CD4-positive, alpha-beta T cell treated with Interferon alpha-2 for 1 hour (primary cell): ENCODE results near the gene CALCR.
A peak's percentile ranks its signal among the peaks of the same experiment; 100 is the strongest.

Source experiments
- DNase-seq, 2 donors: peaks; one replicate each; pipeline ENCODE4 v3.0.0-alpha.2; 2020 to 2022

CALCR gene

DNA sequence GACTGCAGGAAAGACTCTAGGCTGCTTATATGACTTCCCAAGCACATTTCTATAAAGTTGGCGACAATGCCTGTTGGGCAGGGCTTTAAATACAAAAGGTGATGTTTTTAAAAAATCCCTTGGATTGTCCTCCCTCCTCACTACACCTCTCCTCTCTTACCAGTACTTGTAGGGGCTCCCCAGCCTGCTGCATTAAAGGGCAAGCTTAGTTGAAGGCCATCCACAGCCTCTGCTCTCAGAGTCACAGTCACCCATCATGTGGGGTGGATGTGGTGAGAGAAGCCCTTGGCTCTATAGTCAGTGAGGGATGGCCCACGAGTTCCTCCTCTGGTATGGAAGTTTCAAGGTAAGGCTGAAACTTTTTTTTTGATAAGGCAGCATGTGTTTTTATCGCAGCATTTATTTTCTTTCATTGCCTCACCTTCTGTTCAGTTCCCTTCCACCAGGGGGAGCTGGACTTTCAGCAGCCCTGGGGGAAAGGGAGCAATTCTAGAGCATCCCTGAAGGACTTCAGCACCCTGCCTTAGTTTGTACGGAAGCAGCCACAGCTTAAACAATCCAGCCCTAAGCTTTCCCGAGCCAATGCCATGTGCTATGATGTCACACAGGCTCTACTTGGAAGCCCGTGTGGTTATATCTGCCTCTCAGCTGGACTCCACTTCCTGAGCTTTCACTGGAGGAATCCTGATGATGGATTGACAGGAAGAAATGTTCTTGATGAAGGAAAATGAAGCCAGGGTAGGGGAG is 131.9 kb downstream of the CALCR start:
- peak in 1 of 2 donors; percentile 38 for DNase-seq

DNA sequence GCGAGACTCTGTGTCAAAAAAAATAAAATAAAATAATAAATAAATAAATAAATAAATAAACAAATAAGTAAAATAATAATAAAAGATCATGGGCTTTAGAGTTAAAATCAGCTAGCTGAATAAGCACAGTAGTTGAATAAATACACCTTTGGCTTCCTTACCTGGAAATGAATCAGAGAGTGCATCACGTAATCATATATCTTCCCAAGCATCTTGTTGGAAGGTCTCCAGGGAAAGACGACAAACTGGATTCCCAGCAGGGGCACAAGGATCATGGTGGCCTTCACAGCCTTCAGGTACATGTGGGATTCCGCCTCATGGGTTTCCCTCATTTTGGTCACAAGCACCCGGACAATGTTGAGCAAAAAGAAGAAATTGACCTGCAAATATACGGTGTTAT is 138.7 kb downstream of the CALCR start:
- no peak for DNase-seq

DNA sequence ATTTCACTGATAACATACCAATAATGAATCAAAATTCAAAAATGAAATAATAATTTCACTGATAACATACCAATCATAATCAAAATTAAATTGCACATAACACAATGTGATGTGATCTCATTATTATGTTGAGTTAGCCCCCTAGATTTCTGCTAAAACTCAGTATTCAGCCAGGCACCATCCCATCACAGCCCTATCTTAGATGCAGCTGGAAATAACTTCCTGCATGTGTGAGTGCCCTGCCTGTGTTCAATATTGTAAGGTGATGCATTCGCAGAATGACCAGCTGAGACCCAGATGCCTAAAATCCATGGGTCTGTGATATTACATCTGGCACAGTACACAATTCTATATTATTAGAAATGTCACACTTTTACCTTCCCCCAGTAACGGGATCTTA is 142.4 kb downstream of the CALCR start:
- DNase-seq = no peak

DNA sequence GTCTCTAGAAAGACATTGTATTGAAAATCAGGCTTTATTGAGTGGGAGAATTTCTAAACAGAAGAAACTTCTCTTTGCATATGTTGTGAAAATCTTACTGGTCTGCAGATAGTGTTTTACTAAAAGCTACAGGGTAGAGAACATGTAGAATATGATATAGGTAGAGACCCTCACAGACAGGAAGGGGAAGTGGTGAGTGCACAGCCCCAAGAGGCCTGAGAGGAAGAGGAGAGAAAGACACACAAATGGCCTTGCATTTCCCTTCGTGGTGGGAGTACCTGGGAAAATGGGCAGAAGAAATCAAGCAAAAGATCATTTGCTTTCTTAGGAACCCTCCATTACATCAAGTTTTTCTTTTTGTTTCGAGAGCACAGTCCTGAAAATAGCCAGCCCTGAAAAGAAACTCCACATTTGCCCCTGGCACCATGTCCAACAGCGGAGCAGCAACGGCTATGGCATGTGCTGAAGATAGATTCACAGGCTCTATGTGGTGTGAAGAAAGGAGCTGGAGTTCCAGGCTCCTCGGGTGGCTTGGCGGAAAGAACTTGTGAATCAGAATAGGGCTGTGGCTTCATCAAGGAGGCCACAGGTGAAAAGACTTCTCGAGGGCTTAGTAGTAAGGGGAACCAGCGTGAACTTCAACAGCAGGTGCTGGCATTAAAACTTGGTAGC is 143.5 kb downstream of the CALCR start:
- no peak for DNase-seq

DNA sequence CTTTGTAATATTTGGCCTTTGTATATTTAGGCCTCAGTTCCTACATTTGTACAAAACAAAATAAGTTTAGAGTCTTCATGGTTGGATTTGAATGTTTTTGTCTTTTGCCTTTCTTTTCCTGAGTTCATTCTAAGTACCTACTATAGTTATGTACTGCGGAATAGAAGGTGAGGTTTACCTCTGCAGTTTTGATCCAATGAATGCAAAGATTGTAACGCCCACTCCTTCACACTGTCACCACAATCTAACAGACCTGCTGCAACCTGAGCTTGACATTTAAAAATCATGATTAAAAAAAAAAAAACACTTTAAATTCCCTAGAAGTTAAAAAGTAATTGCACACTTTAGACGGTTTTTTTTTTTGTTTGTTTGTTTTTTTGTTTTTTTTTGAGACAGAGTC is 145.0 kb downstream of the CALCR start:
- no peak for DNase-seq

DNA sequence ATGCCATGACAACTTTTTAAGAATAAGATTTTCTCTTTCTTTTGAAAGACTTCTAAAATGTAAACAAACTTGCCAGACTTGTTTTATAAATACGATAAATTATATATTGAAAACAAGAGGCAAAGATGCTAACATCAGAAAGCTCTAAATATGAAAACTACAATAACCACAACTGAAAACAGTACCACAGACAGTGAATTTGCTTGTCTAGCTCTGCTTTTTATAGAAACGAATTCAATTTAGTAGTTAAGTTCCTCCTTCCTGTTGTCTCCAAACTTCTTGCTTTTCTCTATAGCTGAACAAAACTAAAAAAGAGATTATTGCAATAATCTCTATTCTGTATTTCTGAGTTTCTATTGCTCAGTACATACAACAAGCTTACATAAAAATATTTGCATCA is 147.4 kb downstream of the CALCR start:
- DNase-seq = no peak

DNA sequence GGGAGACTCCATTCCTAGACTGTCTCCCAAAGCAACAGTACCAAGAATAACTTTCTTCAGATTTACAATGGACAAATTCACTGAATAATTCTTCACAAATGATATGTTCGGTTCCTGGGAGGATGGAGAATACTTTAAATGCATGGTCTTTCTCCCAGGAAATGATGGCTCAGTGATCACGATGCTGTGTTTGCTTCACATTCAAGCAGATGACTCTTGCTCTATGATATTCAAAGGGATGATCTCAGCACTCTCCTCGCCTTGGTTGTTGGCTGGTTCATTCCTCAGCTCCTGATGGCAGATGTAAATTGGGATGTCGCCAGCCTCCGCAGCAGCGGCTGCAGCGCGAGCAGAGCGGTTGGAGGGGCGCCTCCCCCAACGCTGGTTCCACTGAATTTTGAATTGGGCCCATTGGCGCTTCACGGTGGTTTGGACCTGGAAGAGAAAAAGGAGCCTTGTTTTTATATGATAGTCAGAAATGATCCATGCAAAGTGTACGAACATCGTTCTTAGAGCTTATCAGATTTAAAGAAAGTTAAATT is 148.3 kb downstream of the CALCR start:
- no peak for DNase-seq

DNA sequence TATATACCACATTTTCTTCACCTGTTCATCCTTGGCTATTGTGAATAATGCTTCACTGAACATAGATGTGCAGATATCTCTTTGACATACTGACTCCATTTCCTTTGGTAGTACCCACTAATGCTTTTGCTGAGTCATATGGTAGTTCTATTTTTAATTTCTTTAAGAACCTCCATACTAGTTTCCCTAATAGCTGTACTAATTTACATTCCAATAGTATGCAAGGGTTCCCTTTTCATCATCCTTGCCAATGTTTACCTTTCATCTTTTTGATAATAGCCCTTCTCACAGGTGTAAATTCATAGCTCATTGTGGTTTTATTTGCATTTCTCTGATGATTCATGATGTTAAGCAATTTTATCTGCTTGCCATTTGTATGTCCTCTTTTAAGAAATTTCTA is 159.9 kb downstream of the CALCR start:
- DNase-seq = no peak

DNA sequence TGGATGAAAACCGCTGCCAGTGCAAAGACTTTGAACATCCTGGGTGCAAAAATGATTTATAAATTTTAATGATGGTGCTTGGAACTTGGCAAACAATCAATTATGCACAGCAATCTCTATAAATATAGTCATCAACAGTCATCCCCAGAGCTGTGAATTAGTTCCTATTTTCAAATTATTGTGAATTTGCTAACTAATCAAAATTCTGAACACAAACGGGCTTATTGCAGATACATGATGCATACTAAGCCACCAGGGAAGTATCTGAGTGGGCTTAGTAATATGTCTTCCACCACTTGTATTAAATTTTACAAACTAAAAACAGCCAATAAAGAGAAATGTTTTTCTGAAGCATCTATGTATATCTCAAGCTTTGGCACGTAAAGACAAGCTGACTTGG is 165.2 kb downstream of the CALCR start:
- DNase-seq = no peak

DNA sequence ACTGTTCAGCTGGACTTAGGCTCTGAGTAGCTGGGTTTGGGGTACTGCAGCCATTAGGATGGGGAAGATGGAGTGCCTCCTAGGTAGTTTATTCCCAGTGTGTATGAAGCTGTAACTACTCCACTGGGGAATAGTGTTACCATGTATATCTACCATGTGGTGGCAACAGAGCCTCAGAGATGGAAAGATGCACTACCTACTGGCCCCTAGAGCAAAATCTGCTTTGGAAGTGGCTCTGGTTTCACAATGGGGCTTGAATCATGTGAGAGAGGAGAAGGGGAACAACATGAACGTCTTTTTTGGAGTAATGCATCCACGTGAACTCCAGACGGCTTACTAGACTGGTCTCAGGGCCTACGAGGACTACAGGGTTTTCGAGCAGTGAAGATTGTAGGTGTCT is 167.3 kb downstream of the CALCR start:
- no peak for DNase-seq

DNA sequence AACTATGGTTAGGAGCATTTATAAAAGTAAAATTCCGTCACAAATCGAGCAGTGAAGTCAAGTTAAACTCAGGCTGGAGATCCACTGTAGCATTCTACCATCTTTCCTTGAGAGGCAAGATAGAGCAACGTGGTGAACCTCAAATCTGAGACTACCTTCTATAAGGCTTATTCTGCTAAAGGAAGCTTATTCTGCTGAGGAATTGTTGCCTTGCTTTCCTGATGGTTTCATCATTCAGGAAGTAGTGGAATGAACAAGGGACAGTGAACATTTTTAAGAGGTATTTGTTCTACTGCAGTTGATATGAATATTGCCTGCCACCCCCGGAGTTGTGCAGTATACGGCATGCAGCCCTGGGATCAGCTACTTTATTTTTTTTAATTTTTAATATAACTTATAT is 171.6 kb downstream of the CALCR start:
- no peak for DNase-seq

DNA sequence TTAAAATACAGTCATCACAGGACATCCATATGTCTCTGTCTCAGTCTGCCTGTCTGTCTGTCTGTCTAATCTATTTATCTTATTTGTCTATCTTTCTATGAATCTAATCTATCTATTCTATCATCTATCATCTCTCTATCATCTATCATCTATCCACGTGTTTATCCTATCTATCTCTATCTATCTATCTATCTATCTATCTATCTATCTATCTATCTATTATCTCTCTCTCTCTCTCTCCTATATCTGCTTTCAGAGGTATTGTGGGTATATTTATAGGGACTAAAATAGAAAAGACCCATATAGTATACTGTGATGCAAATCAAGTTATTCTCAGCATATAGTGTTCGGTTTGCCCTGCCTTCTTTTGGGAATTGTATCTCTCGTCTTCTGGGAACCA is 174.9 kb downstream of the CALCR start:
- no peak for DNase-seq

DNA sequence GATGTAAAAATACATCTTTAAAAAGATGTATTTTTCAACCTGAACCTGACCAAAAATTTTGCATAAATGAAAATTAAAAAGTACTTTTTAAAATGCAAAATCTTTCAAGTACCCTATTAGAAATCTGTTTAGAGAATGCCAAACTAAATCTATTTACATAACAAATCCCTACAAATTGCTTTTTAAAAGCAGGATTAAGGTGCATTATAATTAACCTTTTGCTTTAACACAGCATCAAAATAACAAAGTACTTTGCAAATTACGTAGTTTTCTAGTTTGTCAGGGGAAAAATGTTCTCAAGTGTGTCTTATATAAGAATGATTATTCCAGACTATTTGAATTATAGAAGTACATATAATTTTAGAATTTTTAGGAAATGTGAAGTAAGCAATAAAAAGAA is 181.5 kb downstream of the CALCR start:
- no peak for DNase-seq

DNA sequence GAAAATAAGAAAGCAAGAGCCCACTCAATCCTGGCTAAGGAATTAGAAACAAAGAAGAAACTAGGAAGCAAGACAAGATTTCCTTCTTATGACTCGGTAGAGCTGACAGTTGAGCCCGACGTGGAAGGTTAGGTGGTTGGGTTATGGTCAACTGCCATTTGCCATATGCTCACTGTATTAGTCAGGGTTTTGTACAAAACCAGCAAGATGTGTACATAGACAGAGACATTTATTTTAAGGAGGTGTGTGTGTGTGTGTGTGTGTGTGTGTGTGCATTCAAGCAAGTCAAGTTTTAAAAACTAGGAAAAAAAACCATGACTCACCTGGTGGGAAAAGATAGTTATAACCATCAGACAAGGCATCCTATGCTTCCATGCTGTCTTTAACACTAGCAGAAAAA is 183.9 kb downstream of the CALCR start:
- no peak for DNase-seq

DNA sequence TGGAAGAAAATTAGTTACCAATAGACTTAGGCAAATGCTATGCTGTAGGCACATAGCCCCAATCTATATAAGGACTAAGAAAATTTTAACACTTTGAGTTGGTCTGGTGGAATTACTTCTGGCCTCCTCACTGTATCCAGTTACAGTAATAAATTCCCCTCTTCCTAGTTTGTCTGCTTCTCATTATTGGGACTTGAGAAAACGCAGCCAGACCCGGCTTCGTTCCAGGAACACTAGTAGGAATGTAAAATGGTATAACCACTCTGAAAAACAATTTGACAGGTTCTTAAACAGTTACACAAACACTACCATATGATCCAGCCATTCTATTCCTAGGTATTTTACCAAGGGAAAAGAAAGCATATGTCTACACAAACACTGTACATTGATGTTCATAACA is 192.2 kb downstream of the CALCR start:
- DNase-seq = no peak

DNA sequence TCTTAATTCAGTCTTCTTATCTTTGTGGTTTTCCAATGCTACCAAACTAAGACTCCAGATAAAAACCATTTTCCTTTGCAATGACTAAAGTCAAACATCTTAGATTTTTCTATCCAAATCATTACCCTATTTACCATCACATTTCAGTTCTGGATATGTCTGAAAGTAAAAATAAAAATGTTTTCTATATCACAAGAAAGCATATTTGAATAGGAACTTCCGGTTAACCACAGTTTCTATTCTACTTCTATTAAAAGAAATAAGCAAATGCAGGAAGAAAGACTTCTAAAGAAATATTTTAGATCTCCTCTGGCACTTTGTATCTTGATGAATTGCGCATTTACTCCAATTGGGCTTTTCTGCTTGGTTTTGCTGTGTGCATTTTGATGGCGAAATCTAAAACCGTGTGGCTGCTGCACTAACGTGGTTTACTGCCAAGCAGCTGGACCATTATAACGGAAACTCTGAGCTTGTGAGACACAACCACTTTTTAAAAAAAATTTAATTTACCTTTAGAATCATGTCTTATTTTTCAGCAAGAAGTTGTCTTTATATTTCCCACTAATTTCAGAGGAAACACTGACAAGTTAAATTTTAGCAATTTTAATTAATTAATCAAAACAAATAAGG is 196.3 kb downstream of the CALCR start:
- no peak for DNase-seq

DNA sequence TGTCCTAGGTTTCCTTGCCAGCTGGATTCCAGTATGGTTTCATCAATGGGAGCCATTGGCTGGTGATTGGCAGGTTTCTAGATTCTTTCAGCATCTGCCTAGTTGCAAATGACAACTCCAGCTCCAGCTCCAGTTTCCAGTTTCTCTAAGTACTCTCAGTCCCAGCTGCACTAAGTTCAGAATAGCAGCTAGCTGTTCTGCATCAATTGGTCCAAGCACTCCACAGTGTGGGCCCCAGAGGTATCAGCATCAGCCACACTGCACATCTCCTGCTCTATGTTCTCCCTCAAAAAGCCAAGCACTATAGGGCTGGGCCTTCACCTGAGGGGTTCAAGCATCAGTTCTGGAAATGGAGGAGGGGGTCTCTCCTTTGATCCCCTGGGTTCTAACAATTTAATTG is 198.9 kb downstream of the CALCR start:
- no peak for DNase-seq
